MM.1S (cell line): Measurements from ENCODE around the gene MEGF6.

Source experiments
- EZH2 ChIP-seq: fragments of 300-600 bp; sonication (generic); optimal IDR thresholded peaks from 2 replicates; pipeline ENCODE3; 2017; ENCODE audit warnings: low read depth, mild to moderate bottlenecking, antibody characterized with exemption, low read length, mixed read lengths
- EZH2phosphoT487 ChIP-seq: fragments of 300-600 bp; sonication (generic); IDR thresholded peaks from 2 replicates; pipeline ENCODE4 v1.6.1; 2018; ENCODE audit warnings: antibody characterized with exemption, low read length

DNA sequence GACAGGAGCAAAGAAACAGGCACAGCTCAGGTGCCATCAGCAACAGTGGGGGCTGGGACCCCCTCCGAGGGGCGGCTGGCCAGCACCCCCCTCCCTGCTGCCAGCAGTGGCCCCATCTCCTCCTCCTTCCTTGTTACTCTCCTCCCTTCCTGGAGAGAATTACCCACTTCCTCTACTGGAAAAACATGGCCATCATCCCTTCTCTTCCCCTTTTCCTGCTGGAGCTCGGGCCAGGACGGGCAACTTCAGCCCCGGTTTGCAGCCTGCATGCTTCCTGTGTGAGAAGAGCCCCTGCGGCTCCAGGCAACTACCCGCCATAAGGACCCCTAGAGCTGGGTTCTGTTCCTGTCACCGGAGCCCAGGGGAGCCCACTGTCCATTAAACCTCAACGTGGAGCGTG, 17.6 kb downstream of the MEGF6 start:
- TF ChIP-seq EZH2phosphoT487 (no peak), EZH2 (no peak)
